ENCODE results near the gene IQGAP3. TPM values are rescaled to one million over a fixed set of nuclear protein-coding genes. Genes with fewer than 3 reads are reported as not detected.
A peak's percentile ranks its signal among the peaks of the same experiment; 100 is the strongest.

The IQGAP3 gene
- total RNA-seq, 4 donors from 2014 or later: 0.21 to 2.4 (median 0.97) TPM

DNA sequence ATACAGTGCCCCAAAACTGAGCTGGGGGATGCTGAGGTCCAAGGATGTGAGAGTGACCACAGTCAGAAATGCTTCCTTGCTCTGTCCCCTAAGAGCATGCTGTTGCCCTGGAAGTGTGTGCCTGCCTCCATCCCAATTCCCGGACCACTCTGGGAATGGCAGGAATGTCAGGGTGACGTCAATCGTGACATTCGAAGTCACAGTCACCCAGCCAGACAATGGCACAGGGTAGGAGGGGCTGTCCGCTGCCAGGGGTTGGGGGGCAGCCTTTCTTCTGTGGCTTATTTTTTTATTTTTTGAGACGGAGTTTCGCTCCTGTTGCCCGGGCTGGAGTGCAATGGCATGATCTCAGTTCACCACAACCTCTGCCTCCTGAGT lies 94.1 kb downstream of the IQGAP3 start:
- DNase-seq (ENCODE audit: low spot score in 2 of 2): no peak
- TF ChIP-seq EP300 (IDR thresholded peaks at IDR 0.05): peak in 1 of 2 donors; percentile 18
- no peak for TF ChIP-seq POLR2A (IDR thresholded peaks at IDR 0.05)
- Histone ChIP-seq H3K36me3 (peaks cover 9 to 100% (median 42%) of the 10 kb centered on the region in 3 donors), H3K4me1 (peaks cover 0 to 69% (median 35%) of the 10 kb centered on the region in 4 donors), H3K4me3 (no peak overlapping the region), H3K27me3 (no peaks in the 10 kb centered on the region), H3K27ac (peak overlapping the region; percentile 62 to 94 (median 76)), H3K9me3 (no peaks in the 10 kb centered on the region)
- 55 to 71% methylated on average over 8 of the region's 8 CpGs for WGBS, 2 donors

DNA sequence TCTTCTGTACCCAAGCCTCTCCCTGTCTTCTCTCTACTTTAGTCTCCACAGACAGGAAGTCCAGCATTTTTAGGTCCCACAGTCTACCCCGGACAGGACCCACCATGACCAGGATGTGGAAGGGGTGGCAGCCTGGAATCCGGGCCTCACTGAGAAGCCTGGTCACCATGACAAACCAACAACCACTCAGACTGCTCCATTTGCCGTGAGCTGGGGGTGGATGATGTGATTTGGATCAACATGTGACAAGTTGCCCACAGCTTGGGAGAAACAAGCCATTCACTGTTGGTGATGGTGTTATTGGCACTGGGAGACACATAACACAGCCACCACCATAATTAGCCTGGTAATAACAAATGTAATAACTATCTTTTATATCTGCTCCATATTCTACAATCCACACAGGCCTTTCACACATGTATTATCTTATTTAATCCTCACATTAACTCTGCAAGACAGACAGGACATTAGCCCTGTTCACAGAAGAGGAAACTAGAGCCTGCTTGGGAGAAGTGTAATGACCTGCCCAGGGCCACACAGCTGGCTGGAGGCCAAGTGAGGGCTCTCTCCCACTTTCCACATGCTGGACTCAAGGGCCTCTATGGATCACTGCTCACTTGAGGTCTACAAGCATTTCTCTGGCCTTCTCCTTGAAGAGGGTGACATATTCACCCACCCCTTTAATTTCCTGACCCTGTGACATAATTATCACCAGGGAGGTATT lies 94.7 kb downstream of the IQGAP3 start:
- Histone ChIP-seq H3K27me3 (no peaks in the 10 kb centered on the region), H3K4me3 (no peak overlapping the region), H3K36me3 (peaks cover 9 to 100% (median 44%) of the 10 kb centered on the region in 3 donors), H3K9me3 (no peaks in the 10 kb centered on the region), H3K27ac (peak overlapping the region; percentile 62 to 94 (median 76)), H3K4me1 (peaks cover 0 to 69% (median 35%) of the 10 kb centered on the region in 4 donors)
- TF ChIP-seq POLR2A (IDR thresholded peaks at IDR 0.05) (no peak), CTCF (IDR thresholded peaks at IDR 0.05) (no peak), EP300 (IDR thresholded peaks at IDR 0.05) (peak in 1 of 2 donors; percentile 7)
- 28 to 52% methylated on average over 3 of the region's 3 CpGs for WGBS, 2 donors
- no peak for DNase-seq (ENCODE audit: low spot score in 2 of 2)

DNA sequence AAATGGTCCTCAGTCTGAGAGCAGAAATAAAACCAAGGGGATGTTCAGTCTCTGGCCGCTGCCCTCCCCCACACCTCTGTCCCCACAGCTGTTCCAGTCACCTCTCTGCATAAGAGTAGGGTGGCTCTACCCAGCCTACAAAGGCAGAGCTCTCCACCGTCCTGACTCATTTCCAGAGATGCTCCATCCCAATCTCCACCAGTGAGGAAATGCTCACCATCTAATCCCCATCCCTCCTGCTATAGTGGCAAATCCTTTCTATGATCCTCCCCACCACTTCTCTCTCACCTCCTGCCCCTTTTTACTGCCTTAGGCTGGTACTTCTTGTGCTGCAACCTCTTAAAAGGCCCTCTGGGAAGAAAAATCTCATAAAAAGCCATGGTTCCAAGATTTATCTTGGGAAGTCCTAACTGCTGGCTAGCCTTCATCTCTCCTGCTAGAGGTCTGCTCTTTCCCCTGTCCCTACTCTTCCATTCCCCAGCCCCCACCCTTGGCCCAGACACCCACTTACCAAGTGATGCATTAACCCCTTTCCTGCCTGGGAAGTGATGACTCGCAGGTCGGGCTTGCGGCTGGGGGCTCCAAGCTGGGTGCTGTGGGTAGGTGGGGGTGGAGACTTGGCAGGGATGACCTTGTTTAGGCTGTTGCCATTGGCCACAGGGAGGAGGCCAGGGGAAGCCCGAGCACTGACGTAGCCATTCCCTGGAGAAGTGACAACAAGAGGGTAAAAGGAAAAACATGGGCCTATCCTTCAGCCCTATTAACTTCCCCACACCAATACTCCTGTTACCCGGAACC lies 95.7 kb downstream of the IQGAP3 start:
- peaks cover 9 to 100% (median 48%) of the 10 kb centered on the region in 3 donors for H3K36me3 ChIP-seq
- no peak for DNase-seq (ENCODE audit: low spot score in 2 of 2)

DNA sequence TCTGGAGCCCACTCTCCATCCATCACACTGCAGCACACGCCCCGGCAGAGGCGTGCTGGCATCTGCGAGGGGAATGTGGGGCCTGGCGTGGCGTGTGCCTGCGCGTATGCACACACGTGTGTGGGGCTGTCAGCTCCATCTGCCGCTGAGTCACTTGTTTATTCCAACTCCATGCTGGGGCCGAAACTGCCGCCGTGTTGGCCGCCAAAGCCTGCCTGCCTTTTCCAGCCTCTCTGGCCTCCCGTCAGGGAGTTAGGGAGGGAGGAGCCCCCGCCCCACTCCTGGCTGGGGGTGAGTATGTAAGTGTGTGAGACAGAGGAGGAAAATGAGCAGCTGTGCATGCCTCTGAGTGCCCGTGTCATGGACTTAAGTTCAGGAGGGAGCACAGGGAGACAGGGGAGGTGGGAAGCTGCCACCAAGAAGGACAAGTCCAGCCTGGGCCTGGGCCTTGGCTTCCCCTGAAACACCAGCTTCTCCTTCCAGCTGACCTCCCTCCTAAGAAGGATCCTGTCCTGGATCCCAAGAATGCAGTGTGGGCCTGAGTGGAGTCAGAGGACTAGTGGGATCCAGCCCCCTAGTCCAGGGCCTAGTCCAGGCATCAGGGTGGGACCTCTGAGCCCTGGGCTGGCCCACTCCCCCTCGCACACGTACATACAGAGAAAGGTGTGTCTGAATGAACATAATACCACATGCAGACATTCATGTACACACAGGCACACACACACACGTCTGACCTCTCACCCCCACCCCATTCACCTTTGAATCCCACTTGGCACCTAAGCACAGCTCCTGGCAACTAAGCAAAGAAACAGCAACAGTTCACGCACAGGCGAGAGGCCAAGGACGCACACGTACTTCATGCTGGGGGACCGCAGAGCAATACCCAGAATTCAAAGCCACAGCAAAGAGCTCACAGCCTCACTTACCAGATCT lies 96.5 kb downstream of the IQGAP3 start:
- DNase-seq (ENCODE audit: low spot score in 2 of 2): peak in 1 of 2 donors; percentile 54
- H3K4me1 ChIP-seq: peaks cover 0 to 63% (median 31%) of the 10 kb centered on the region in 4 donors
- no peaks in the 10 kb centered on the region for H3K9me3 ChIP-seq
- H3K36me3 ChIP-seq: peaks cover 8 to 100% (median 48%) of the 10 kb centered on the region in 3 donors
- no peaks in the 10 kb centered on the region for H3K27me3 ChIP-seq
- peak overlapping the region; percentile 62 to 94 (median 76) for H3K27ac ChIP-seq
- WGBS, 2 donors: 59 to 63% methylated on average over 24 to 25 of the region's 25 CpGs
- no peak overlapping the region for H3K4me3 ChIP-seq
- TF ChIP-seq EP300 (IDR thresholded peaks at IDR 0.05): peak in 1 of 2 donors; percentile 74
- TF ChIP-seq CTCF (IDR thresholded peaks at IDR 0.05): no peak
- no peak for TF ChIP-seq POLR2A (IDR thresholded peaks at IDR 0.05)

More for the DNA sequence above, 95.7 kb downstream of the IQGAP3 start:
- Histone ChIP-seq H3K4me3 (no peak overlapping the region), H3K27ac (peak overlapping the region; percentile 62 to 94 (median 76)), H3K27me3 (no peaks in the 10 kb centered on the region), H3K4me1 (peaks cover 0 to 67% (median 35%) of the 10 kb centered on the region in 4 donors), H3K9me3 (no peaks in the 10 kb centered on the region)
- TF ChIP-seq POLR2A (IDR thresholded peaks at IDR 0.05) (no peak), EP300 (IDR thresholded peaks at IDR 0.05) (no peak), CTCF (IDR thresholded peaks at IDR 0.05) (no peak)
- whole genome bisulfite sequencing, 2 donors: 31 to 35% methylated on average over 8 of the region's 8 CpGs

Small RNA genes lying within 50 kb of the gene (small RNA-seq; reads per million reads assigned to genes)
- gene RF00019: not detected

Other genes starting within 250 kb of the IQGAP3 start
- gene CCT3, start 234.3 kb downstream of the IQGAP3 start, total RNA-seq: 100 to 1,000 TPM; 113 to 175 (median 137) TPM
- not detected for gene TSACC, start 234.0 kb downstream of the IQGAP3 start, total RNA-seq
- gene RHBG, start 203.4 kb downstream of the IQGAP3 start, total RNA-seq: not detected
- 10 to 100 TPM; 67.5 to 84.9 (median 70.8) TPM for gene MEF2D, start 71.8 kb downstream of the IQGAP3 start, total RNA-seq
- gene TTC24, start 7.2 kb upstream of the IQGAP3 start, total RNA-seq: not detected
- gene NAXE, start 19.2 kb upstream of the IQGAP3 start, total RNA-seq: 100 to 1,000 TPM in 1 of 4 donors, 10 to 100 TPM in 3; 53.1 to 105 (median 82.7) TPM
- 10 to 100 TPM; 22.2 to 44.4 (median 29.6) TPM for gene GPATCH4, start 28.9 kb upstream of the IQGAP3 start, total RNA-seq
- gene HAPLN2, start 46.9 kb upstream of the IQGAP3 start, total RNA-seq: 10 to 100 TPM in 2 of 4 donors, 1 to 10 TPM in 2; 1.8 to 20.3 (median 10.6) TPM
- not detected for gene BCAN, start 69.6 kb upstream of the IQGAP3 start, total RNA-seq
- 10 to 100 TPM; 59.9 to 65.3 (median 63.9) TPM for gene NES, start 104.8 kb upstream of the IQGAP3 start, total RNA-seq
- 10 to 100 TPM in 1 of 4 donors, 1 to 10 TPM in 3; 3.5 to 13.2 (median 5.0) TPM for gene CRABP2, start 133.0 kb upstream of the IQGAP3 start, total RNA-seq
- 10 to 100 TPM; 36.5 to 50.1 (median 46.0) TPM for gene METTL25B, start 155.9 kb upstream of the IQGAP3 start, total RNA-seq
- gene ISG20L2, start 156.2 kb upstream of the IQGAP3 start, total RNA-seq: 10 to 100 TPM; 10.1 to 24.9 (median 18.6) TPM
- 10 to 100 TPM; 48.6 to 90.4 (median 66.2) TPM for gene MRPL24, start 168.5 kb upstream of the IQGAP3 start, total RNA-seq
- gene HDGF, start 179.1 kb upstream of the IQGAP3 start, total RNA-seq: 100 to 1,000 TPM; 120 to 177 (median 157) TPM
- gene PRCC, start 195.0 kb upstream of the IQGAP3 start, total RNA-seq: 10 to 100 TPM; 25.1 to 44.6 (median 30.8) TPM
- 1 to 10 TPM in 2 of 4 donors, under 1 TPM in 1, not detected in 1; 0.78 to 7.2 (median 2.9) TPM for gene SH2D2A, start 244.3 kb upstream of the IQGAP3 start, total RNA-seq